ENCODE data around the gene CLSTN1. TPM values are rescaled to one million over a fixed set of nuclear protein-coding genes. Genes with fewer than 3 reads are reported as not detected.

Gene CLSTN1
- total RNA-seq, 1 donor from 2014 or later, result 126 TPM

GRCh38 chr1:9729523-9729922 lies 94.2 kb downstream of the CLSTN1 start:
- H3K9me3 Mint-ChIP-seq (ENCODE audit: low read depth), result no peaks in the 10 kb centered on the region
- TF ChIP-seq, protein P1, sequence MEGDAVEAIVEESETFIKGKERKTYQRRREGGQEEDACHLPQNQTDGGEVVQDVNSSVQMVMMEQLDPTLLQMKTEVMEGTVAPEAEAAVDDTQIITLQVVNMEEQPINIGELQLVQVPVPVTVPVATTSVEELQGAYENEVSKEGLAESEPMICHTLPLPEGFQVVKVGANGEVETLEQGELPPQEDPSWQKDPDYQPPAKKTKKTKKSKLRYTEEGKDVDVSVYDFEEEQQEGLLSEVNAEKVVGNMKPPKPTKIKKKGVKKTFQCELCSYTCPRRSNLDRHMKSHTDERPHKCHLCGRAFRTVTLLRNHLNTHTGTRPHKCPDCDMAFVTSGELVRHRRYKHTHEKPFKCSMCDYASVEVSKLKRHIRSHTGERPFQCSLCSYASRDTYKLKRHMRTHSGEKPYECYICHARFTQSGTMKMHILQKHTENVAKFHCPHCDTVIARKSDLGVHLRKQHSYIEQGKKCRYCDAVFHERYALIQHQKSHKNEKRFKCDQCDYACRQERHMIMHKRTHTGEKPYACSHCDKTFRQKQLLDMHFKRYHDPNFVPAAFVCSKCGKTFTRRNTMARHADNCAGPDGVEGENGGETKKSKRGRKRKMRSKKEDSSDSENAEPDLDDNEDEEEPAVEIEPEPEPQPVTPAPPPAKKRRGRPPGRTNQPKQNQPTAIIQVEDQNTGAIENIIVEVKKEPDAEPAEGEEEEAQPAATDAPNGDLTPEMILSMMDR (IDR thresholded peaks at IDR 0.05), result no peak
- no peak overlapping the region for H3K4me3 Mint-ChIP-seq (ENCODE audit: unreplicated experiment)
- DNase-seq (ENCODE audit: low spot score), result no peak
- H3K36me3 Mint-ChIP-seq (ENCODE audit: low read depth), result peaks cover 44% of the 10 kb centered on the region
- H3K27me3 Mint-ChIP-seq (ENCODE audit: low read depth), result no peaks in the 10 kb centered on the region
- H3K27ac Mint-ChIP-seq (ENCODE audit: unreplicated experiment), result no peak overlapping the region
- H3K4me1 Mint-ChIP-seq (ENCODE audit: low read depth), result no peaks in the 10 kb centered on the region

DNA sequence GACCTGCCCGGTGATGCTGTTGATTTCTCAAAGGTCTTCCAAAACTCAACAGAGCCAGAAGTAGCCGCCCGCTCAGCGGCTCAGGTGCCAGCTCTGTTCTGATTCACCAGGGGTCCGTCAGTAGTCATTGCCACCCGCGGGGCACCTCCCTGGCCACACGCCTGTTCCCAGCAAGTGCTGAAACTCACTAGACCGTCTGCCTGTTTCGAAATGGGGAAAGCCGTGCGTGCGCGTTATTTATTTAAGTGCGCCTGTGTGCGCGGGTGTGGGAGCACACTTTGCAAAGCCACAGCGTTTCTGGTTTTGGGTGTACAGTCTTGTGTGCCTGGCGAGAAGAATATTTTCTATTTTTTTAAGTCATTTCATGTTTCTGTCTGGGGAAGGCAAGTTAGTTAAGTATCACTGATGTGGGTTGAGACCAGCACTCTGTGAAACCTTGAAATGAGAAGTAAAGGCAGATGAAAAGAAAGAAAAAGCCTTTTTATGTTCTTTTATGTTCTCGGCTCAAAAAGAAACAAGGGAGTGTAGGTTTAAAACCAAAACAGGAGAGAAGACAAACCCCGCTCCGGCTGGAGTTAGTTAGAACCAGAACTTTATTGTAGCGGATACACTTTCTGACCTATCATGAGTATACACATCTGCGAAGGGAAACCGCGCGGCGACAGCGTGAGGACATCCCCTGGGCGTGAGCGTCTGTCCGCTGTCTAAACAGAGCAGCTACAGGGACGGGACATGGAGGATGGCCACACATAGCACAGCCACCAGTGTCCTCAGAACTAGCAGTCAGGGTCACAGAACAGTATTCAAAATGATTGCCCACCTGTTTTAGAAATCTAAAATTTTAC lies 95.1 kb downstream of the CLSTN1 start:
- Mint-ChIP-seq H3K27ac (ENCODE audit: unreplicated experiment) (no peak overlapping the region), H3K4me1 (ENCODE audit: low read depth) (no peaks in the 10 kb centered on the region), H3K27me3 (ENCODE audit: low read depth) (no peaks in the 10 kb centered on the region), H3K36me3 (ENCODE audit: low read depth) (peaks cover 39% of the 10 kb centered on the region), H3K4me3 (ENCODE audit: unreplicated experiment) (no peak overlapping the region), H3K9me3 (ENCODE audit: low read depth) (peaks cover under 1% of the 10 kb centered on the region)
- TF ChIP-seq, protein P1 (IDR thresholded peaks at IDR 0.05), result no peak
- DNase-seq (ENCODE audit: low spot score), result no peak

GRCh38 chr1:9726905-9727595 lies 96.7 kb downstream of the CLSTN1 start:
- H3K4me1 Mint-ChIP-seq (ENCODE audit: low read depth), result no peaks in the 10 kb centered on the region
- TF ChIP-seq, protein P1 (IDR thresholded peaks at IDR 0.05), result no peak
- no peaks in the 10 kb centered on the region for H3K27me3 Mint-ChIP-seq (ENCODE audit: low read depth)
- no peak overlapping the region for H3K27ac Mint-ChIP-seq (ENCODE audit: unreplicated experiment)
- H3K4me3 Mint-ChIP-seq (ENCODE audit: unreplicated experiment), result no peak overlapping the region
- DNase-seq (ENCODE audit: low spot score), result no peak
- peaks cover 32% of the 10 kb centered on the region for H3K36me3 Mint-ChIP-seq (ENCODE audit: low read depth)
- peaks cover 4% of the 10 kb centered on the region for H3K9me3 Mint-ChIP-seq (ENCODE audit: low read depth)

DNA sequence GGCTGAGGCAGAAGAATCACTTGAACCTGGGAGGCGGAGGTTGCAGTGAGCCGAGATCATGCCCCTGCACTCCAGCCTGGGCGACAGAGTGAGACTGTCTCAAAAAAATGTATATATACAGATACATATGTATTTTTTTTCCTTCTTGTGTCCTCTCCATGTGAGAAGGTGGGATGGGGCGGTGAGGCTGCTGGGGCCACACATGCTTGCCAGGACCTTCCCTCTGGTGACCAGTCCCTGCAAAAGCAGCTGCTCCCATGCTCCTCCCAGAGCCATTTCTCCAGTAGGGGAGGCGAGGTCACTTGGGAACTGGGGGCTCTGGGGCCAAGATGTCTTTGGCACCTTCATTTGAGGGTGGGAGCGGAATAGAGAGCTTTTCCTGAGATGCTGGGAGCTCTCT lies 97.4 kb downstream of the CLSTN1 start:
- Mint-ChIP-seq H3K4me3 (ENCODE audit: unreplicated experiment) (no peak overlapping the region), H3K36me3 (ENCODE audit: low read depth) (peaks cover 27% of the 10 kb centered on the region), H3K27ac (ENCODE audit: unreplicated experiment) (no peak overlapping the region), H3K27me3 (ENCODE audit: low read depth) (no peaks in the 10 kb centered on the region), H3K4me1 (ENCODE audit: low read depth) (no peaks in the 10 kb centered on the region), H3K9me3 (ENCODE audit: low read depth) (peaks cover 4% of the 10 kb centered on the region)
- TF ChIP-seq, protein P1 (IDR thresholded peaks at IDR 0.05), result no peak
- no peak for DNase-seq (ENCODE audit: low spot score)

- no peaks in the 10 kb centered on the region for H3K4me1 Mint-ChIP-seq (ENCODE audit: low read depth)
- H3K36me3 Mint-ChIP-seq (ENCODE audit: low read depth), result peaks cover 19% of the 10 kb centered on the region
- no peak overlapping the region for H3K27ac Mint-ChIP-seq (ENCODE audit: unreplicated experiment)
- no peak overlapping the region for H3K4me3 Mint-ChIP-seq (ENCODE audit: unreplicated experiment)
- DNase-seq (ENCODE audit: low spot score), result no peak
- TF ChIP-seq, protein P1 (IDR thresholded peaks at IDR 0.05), result peak; percentile 85
- H3K27me3 Mint-ChIP-seq (ENCODE audit: low read depth), result no peaks in the 10 kb centered on the region
- H3K9me3 Mint-ChIP-seq (ENCODE audit: low read depth), result peaks cover 4% of the 10 kb centered on the region
Observed at GRCh38 chr1:9724706-9725476, 98.9 kb downstream of the CLSTN1 start.

Data from chondrocyte (in vitro differentiated cells).